ENCODE measurements around the gene LRRC51. TPM values are rescaled to one million over a fixed set of nuclear protein-coding genes. Genes with fewer than 3 reads are reported as not detected.

Gene LRRC51
- total and polyA plus RNA-seq, 2 of the 8 experiments (the other 6 are each of a cell fraction or from before 2014, with no cell fraction given) = 7.7 to 7.9 TPM

GRCh38 chr11:72037554-72038311 is 42.9 kb upstream of the LRRC51 start (continued):
- TF ChIP-seq EP300 (IDR thresholded peaks at IDR 0.05; ENCODE audit: borderline replicate concordance in 1 of 2, low read depth in 2 of 2, low read length in 2 of 2) (no peak), RNF2 (IDR thresholded peaks at IDR 0.05; ENCODE audit: borderline replicate concordance, low read depth, low read length, missing control alignments, poor library complexity, severe bottlenecking) (no peak), GTF2F1 (IDR thresholded peaks at IDR 0.05; ENCODE audit: borderline replicate concordance, low read depth, low read length) (no peak), RXRA (IDR thresholded peaks at IDR 0.05; ENCODE audit: insufficient read depth, low read depth, low read length) (no peak), CTBP2 (IDR thresholded peaks at IDR 0.05; ENCODE audit: borderline replicate concordance, insufficient read depth, insufficient read length, low read length) (no peak), CHD2 (IDR thresholded peaks at IDR 0.05; ENCODE audit: low read length) (no peak), E2F6 (IDR thresholded peaks at IDR 0.05) (no peak)
